ENCODE results near the gene PPCDC.
A peak's percentile ranks its signal among the peaks of the same experiment; 100 is the strongest.

Gene PPCDC

GRCh38 chr15:75019916-75020315, 3.5 kb upstream of the PPCDC start:
- no peak for DNase-seq

GRCh38 chr15:75021341-75021740, 2.0 kb upstream of the PPCDC start:
- no peak for DNase-seq

GRCh38 chr15:75022783-75023180, 608 bp upstream of the PPCDC start:
- DNase-seq = no peak

GRCh38 chr15:75023872-75024636, 664 bp downstream of the PPCDC start:
- DNase-seq = no peak

- no peak for DNase-seq
These were observed 1.7 kb downstream of the PPCDC start for GRCh38 chr15:75025107-75025506.

GRCh38 chr15:75025548-75026260, 2.3 kb downstream of the PPCDC start:
- no peak for DNase-seq

GRCh38 chr15:75027551-75027950, 4.2 kb downstream of the PPCDC start:
- no peak for DNase-seq

- DNase-seq = no peak
These were observed 5.6 kb downstream of the PPCDC start for GRCh38 chr15:75028991-75029377.

GRCh38 chr15:75029378-75030022, 6.1 kb downstream of the PPCDC start:
- peak; percentile 86 for DNase-seq

- DNase-seq = no peak
These were observed 6.6 kb downstream of the PPCDC start for GRCh38 chr15:75030023-75030413.

GRCh38 chr15:75030424-75030823, 7.0 kb downstream of the PPCDC start:
- DNase-seq = no peak

- no peak for DNase-seq
These were observed 8.5 kb downstream of the PPCDC start for GRCh38 chr15:75031848-75032247.

- no peak for DNase-seq
These were observed 9.0 kb downstream of the PPCDC start for GRCh38 chr15:75032395-75032794.

- DNase-seq = no peak
These were observed 10.4 kb downstream of the PPCDC start for GRCh38 chr15:75033809-75034208.

GRCh38 chr15:75034615-75035014, 11.2 kb downstream of the PPCDC start:
- DNase-seq = no peak

GRCh38 chr15:75036212-75036616, 12.8 kb downstream of the PPCDC start:
- no peak for DNase-seq

GRCh38 chr15:75037685-75038084, 14.3 kb downstream of the PPCDC start:
- no peak for DNase-seq

- DNase-seq = no peak
These were observed 14.8 kb downstream of the PPCDC start for GRCh38 chr15:75038231-75038630.

- DNase-seq = peak; percentile 64
These were observed 19.5 kb downstream of the PPCDC start for GRCh38 chr15:75042730-75043508.

- peak; percentile 38 for DNase-seq
These were observed 20.3 kb downstream of the PPCDC start for GRCh38 chr15:75043509-75044257.

GRCh38 chr15:75044258-75044878, 21.0 kb downstream of the PPCDC start:
- no peak for DNase-seq

Data from CD4-positive, alpha-beta T cell treated with Interleukin-12 subunit alpha and Interleukin-12 subunit beta, for 1 hour (primary cell).